Neural progenitor cell (in vitro differentiated cells): Measurements from ENCODE around the gene SKAP2. TPM values are rescaled to one million over a fixed set of nuclear protein-coding genes. Genes with fewer than 3 reads are reported as not detected.
A peak's percentile ranks its signal among the peaks of the same experiment; 100 is the strongest.

Experiments used
- DNase-seq: peaks from one replicate; pipeline ENCODE4 v3.0.0-alpha.2; 2016; ENCODE audit warnings: low spot score
- H2AFZ ChIP-seq: fragments of 200-600 bp; sonication (generic); replicated peaks from 2 replicates; pipeline ENCODE4 v1.6.1; 2016; ENCODE audit warnings: antibody characterized with exemption
- H3F3A ChIP-seq: fragments of 200-600 bp; sonication (generic); 2 replicates; pipeline ENCODE4 v1.6.1; 2016; ENCODE audit warnings: antibody characterized with exemption, low read depth
- H3K27ac ChIP-seq: fragments of 200-600 bp; sonication (generic); 2 replicates; pipeline ENCODE4 v1.5.1; 2016; ENCODE audit warnings: mild to moderate bottlenecking
- H3K27me3 ChIP-seq: fragments of 200-600 bp; sonication (generic); 2 replicates; pipeline ENCODE4 v1.6.1; 2016; ENCODE audit warnings: mild to moderate bottlenecking, moderate library complexity
- H3K36me3 ChIP-seq: fragments of 200-600 bp; sonication (generic); 2 replicates; pipeline ENCODE4 v1.5.1; 2016
- H3K4me1 ChIP-seq: fragments of 200-600 bp; sonication (generic); 2 replicates; pipeline ENCODE4 v1.6.1; 2016; ENCODE audit warnings: mixed run types
- H3K4me2 ChIP-seq: fragments of 200-600 bp; sonication (generic); 2 replicates; pipeline ENCODE4 v1.6.1; 2016
- H3K4me3 ChIP-seq: fragments of 200-600 bp; sonication (generic); 2 replicates; pipeline ENCODE4 v1.5.1; 2016
- H3K79me2 ChIP-seq: fragments of 200-600 bp; sonication (generic); 2 replicates; pipeline ENCODE4 v1.6.1; 2016; ENCODE audit warnings: low read depth
- H3K9ac ChIP-seq: fragments of 200-600 bp; sonication (generic); 2 replicates; pipeline ENCODE4 v1.6.1; 2016
- H3K9me3 ChIP-seq: fragments of 200-600 bp; sonication (generic); 2 replicates; pipeline ENCODE4 v1.5.1; 2016; ENCODE audit warnings: low read depth
- H4K20me1 ChIP-seq: fragments of 200-600 bp; sonication (generic); 2 replicates; pipeline ENCODE4 v1.6.1; 2016; ENCODE audit warnings: low read depth
- H3K27ac Mint-ChIP-seq: 3 replicates; pipeline ENCODE4 v1.8.0; 2021; ENCODE audit warnings: mixed read lengths
- H3K27me3 Mint-ChIP-seq: 2 replicates; pipeline ENCODE4 v1.8.0; 2022; ENCODE audit warnings: low read depth, mild to moderate bottlenecking, inconsistent platforms, moderate library complexity, mixed read lengths; ENCODE audit not compliant: insufficient read depth
- H3K36me3 Mint-ChIP-seq: 3 replicates; pipeline ENCODE4 v1.8.0; 2021; ENCODE audit warnings: mixed read lengths
- H3K4me1 Mint-ChIP-seq: 3 replicates; pipeline ENCODE4 v1.8.0; 2021; ENCODE audit warnings: mixed read lengths
- H3K4me3 Mint-ChIP-seq: 3 replicates; pipeline ENCODE4 v1.8.0; 2021; ENCODE audit warnings: mild to moderate bottlenecking, moderate library complexity, mixed read lengths
- H3K9me3 Mint-ChIP-seq: 3 replicates; pipeline ENCODE4 v1.8.0; 2020; ENCODE audit warnings: mixed read lengths
- CTCF ChIP-seq: fragments of 200-600 bp; sonication (generic); IDR thresholded peaks from 2 replicates; pipeline ENCODE4 v1.5.1; 2017; ENCODE audit warnings: antibody characterized with exemption, mild to moderate bottlenecking
- EZH2 ChIP-seq: fragments of 200-600 bp; sonication (generic); IDR thresholded peaks from 2 replicates; pipeline ENCODE4 v1.6.1; 2017; ENCODE audit warnings: antibody characterized with exemption, mild to moderate bottlenecking, moderate library complexity
- EZH2phosphoT487 ChIP-seq: fragments of 200-600 bp; sonication (generic); IDR thresholded peaks from 2 replicates; pipeline ENCODE4 v1.6.1; 2017; ENCODE audit warnings: antibody characterized with exemption
- total RNA-seq: library from RNA; depleted of rRNA; stranded (reverse); fragments of >200 nt; gene quantifications from 2 replicates; pipeline ENCODE4 v1.2.3, GENCODE V29; 2015; ENCODE audit warnings: low replicate concordance

Gene SKAP2, protein sequence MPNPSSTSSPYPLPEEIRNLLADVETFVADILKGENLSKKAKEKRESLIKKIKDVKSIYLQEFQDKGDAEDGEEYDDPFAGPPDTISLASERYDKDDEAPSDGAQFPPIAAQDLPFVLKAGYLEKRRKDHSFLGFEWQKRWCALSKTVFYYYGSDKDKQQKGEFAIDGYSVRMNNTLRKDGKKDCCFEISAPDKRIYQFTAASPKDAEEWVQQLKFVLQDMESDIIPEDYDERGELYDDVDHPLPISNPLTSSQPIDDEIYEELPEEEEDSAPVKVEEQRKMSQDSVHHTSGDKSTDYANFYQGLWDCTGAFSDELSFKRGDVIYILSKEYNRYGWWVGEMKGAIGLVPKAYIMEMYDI
- total RNA-seq, result 2.7 and 6.3 TPM in 2 replicates

- Histone ChIP-seq H3K9ac (no peak within 1 kb of the TSS), H3F3A (peaks cover 19% of the 10 kb centered on the region), H3K4me3 (peak within 1 kb of the TSS; percentile 72), H3K36me3 (no peaks in the 10 kb centered on the region), H3K9me3 (no peaks in the 10 kb centered on the region), H3K27ac (peak within 1 kb of the TSS; percentile 11), H4K20me1 (peaks cover 1% of the 10 kb centered on the region), H3K27me3 (peaks cover 65% of the 10 kb centered on the region), H3K4me1 (no peaks in the 10 kb centered on the region), H2AFZ (peak within 1 kb of the TSS; percentile 96), H3K4me2 (peak within 1 kb of the TSS; percentile 86), H3K79me2 (no peaks in the 10 kb centered on the region)
- Mint-ChIP-seq H3K4me1 (peaks cover 7% of the 10 kb centered on the region), H3K9me3 (peaks cover 3% of the 10 kb centered on the region), H3K4me3 (peak within 1 kb of the TSS; percentile 92), H3K27me3 (peaks cover 37% of the 10 kb centered on the region), H3K36me3 (no peaks in the 10 kb centered on the region), H3K27ac (peak within 1 kb of the TSS; percentile 99)
- peak; percentile 99 for DNase-seq
- peak; percentile 61 for TF ChIP-seq EZH2phosphoT487
- TF ChIP-seq EZH2, result peak; percentile 61
- TF ChIP-seq CTCF, result no peak
Measured at GRCh38 chr7:26864309-26865093, at the start of gene SKAP2. Gene SKAP2 (minus strand): TSS chr7:26864590. CDS start chr7:26864429, 161 bp downstream.

- no peak overlapping the region for H3K27ac Mint-ChIP-seq
- Histone ChIP-seq H3K27me3 (no peaks in the 10 kb centered on the region), H2AFZ (no peak overlapping the region), H3K4me2 (no peak overlapping the region), H3K9me3 (no peaks in the 10 kb centered on the region), H3K9ac (no peak overlapping the region), H4K20me1 (no peaks in the 10 kb centered on the region), H3K4me1 (no peaks in the 10 kb centered on the region), H3K4me3 (no peak overlapping the region), H3F3A (no peaks in the 10 kb centered on the region), H3K79me2 (no peaks in the 10 kb centered on the region), H3K27ac (no peak overlapping the region), H3K36me3 (no peaks in the 10 kb centered on the region)
- DNase-seq, result no peak
- no peak overlapping the region for H3K4me3 Mint-ChIP-seq
- H3K9me3 Mint-ChIP-seq, result no peaks in the 10 kb centered on the region
- no peak for TF ChIP-seq EZH2phosphoT487
- TF ChIP-seq CTCF, result no peak
- TF ChIP-seq EZH2, result no peak
- H3K27me3 Mint-ChIP-seq, result peaks cover 2% of the 10 kb centered on the region
- H3K36me3 Mint-ChIP-seq, result no peaks in the 10 kb centered on the region
- no peaks in the 10 kb centered on the region for H3K4me1 Mint-ChIP-seq
Measured at GRCh38 chr7:26912933-26913536, 48.6 kb upstream of the SKAP2 start.

DNA sequence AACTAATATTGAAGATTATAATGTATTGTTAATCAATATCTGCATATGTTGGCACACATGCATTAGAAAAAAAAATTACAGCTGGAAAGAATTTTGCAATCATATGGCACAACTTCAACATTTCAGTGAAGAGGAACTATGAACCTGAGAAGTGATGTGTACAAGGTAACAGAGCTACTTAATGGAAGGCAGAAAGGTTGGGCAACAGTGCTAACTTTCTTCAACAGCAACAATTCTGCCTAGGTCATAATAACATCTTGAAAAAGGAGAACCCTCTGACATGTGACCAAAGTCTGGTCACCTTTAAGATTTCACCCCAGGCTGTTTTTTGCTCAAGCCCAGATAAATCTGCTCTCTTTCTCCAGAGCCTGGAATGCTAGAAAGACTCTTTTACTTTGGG is 47.9 kb upstream of the SKAP2 start:
- H2AFZ ChIP-seq, result no peak overlapping the region
- no peaks in the 10 kb centered on the region for H3K9me3 ChIP-seq
- H3K27me3 ChIP-seq, result no peaks in the 10 kb centered on the region
- H3K27ac ChIP-seq, result no peak overlapping the region
- Mint-ChIP-seq H3K4me1 (no peaks in the 10 kb centered on the region), H3K27me3 (peaks cover 2% of the 10 kb centered on the region), H3K4me3 (no peak overlapping the region), H3K27ac (no peak overlapping the region), H3K36me3 (no peaks in the 10 kb centered on the region), H3K9me3 (no peaks in the 10 kb centered on the region)
- no peak overlapping the region for H3K4me2 ChIP-seq
- H3K79me2 ChIP-seq, result no peaks in the 10 kb centered on the region
- H3K4me1 ChIP-seq, result no peaks in the 10 kb centered on the region
- no peaks in the 10 kb centered on the region for H3K36me3 ChIP-seq
- no peaks in the 10 kb centered on the region for H4K20me1 ChIP-seq
- H3K4me3 ChIP-seq, result no peak overlapping the region
- no peaks in the 10 kb centered on the region for H3F3A ChIP-seq
- TF ChIP-seq EZH2, result no peak
- no peak for TF ChIP-seq EZH2phosphoT487
- no peak for TF ChIP-seq CTCF
- H3K9ac ChIP-seq, result no peak overlapping the region
- no peak for DNase-seq
